GM12874 (cell line): ENCODE results near the gene RHOBTB3.

ENCODE experiments used
- CTCF ChIP-seq: IDR thresholded peaks from 2 replicates; pipeline ENCODE4 v1.5.1; 2011; ENCODE audit warnings: low read depth, mild to moderate bottlenecking, control low read depth, low read length, moderate library complexity; ENCODE audit not compliant: insufficient read depth

Gene RHOBTB3

GRCh38 chr5:95837492-95837891 is 106.4 kb downstream of the RHOBTB3 start:
- no peak for TF ChIP-seq CTCF

- TF ChIP-seq CTCF = no peak
These were observed 106.9 kb downstream of the RHOBTB3 start for GRCh38 chr5:95838001-95838520.

- TF ChIP-seq CTCF = no peak
These were observed 107.4 kb downstream of the RHOBTB3 start for GRCh38 chr5:95838556-95838955.

- TF ChIP-seq CTCF = no peak
These were observed 108.5 kb downstream of the RHOBTB3 start for GRCh38 chr5:95839658-95840057.

GRCh38 chr5:95840956-95841705 is 110.0 kb downstream of the RHOBTB3 start:
- TF ChIP-seq CTCF = no peak

GRCh38 chr5:95841914-95842812 is 111.0 kb downstream of the RHOBTB3 start:
- TF ChIP-seq CTCF = no peak

- peak; percentile 44 for TF ChIP-seq CTCF
These were observed 111.9 kb downstream of the RHOBTB3 start for GRCh38 chr5:95842854-95843544.
